COR-L47 (cell line): ENCODE data around the gene SPRED3.
A peak's percentile ranks its signal among the peaks of the same experiment; 100 is the strongest.

Experiments used
- DNase-seq: peaks from one replicate; lab custom pipeline; 2025; lab: John Stamatoyannopoulos, UW

The SPRED3 gene

GRCh38 chr19:38373907-38374331 is 14.6 kb upstream of the SPRED3 start:
- no peak for DNase-seq

- peak; percentile 99 for DNase-seq
Observed at GRCh38 chr19:38374332-38375097, 14.0 kb upstream of the SPRED3 start, which contains the start of gene PSMD8. PSMD8 (plus strand) TSS chr19:38374571; CDS start chr19:38374602, 31 bp downstream.

- no peak for DNase-seq
Observed at GRCh38 chr19:38375098-38375493, 13.4 kb upstream of the SPRED3 start.

- no peak for DNase-seq
Observed at GRCh38 chr19:38375748-38376147, 12.7 kb upstream of the SPRED3 start.

- DNase-seq = no peak
Observed at GRCh38 chr19:38376576-38376975, 11.9 kb upstream of the SPRED3 start.

- DNase-seq = no peak
Observed at GRCh38 chr19:38377052-38377451, 11.4 kb upstream of the SPRED3 start.

GRCh38 chr19:38378866-38379265 is 9.6 kb upstream of the SPRED3 start:
- DNase-seq = no peak

GRCh38 chr19:38381138-38381537 is 7.4 kb upstream of the SPRED3 start:
- DNase-seq = no peak

- DNase-seq = no peak
Observed at GRCh38 chr19:38383184-38383583, 5.3 kb upstream of the SPRED3 start.

- DNase-seq = no peak
Observed at GRCh38 chr19:38383743-38384142, 4.8 kb upstream of the SPRED3 start.

- DNase-seq = no peak
Observed at GRCh38 chr19:38384209-38385027, 4.1 kb upstream of the SPRED3 start.

- DNase-seq = no peak
Observed at GRCh38 chr19:38385057-38385803, 3.3 kb upstream of the SPRED3 start.

GRCh38 chr19:38385804-38386257 is 2.7 kb upstream of the SPRED3 start:
- no peak for DNase-seq

- DNase-seq = no peak
Observed at GRCh38 chr19:38386300-38386970, 2.1 kb upstream of the SPRED3 start.

GRCh38 chr19:38386971-38387549 is 1.4 kb upstream of the SPRED3 start:
- no peak for DNase-seq

- DNase-seq = peak; percentile 44
Observed at GRCh38 chr19:38387550-38388348, 748 bp upstream of the SPRED3 start, which contains the start of gene GGN. GGN (minus strand) TSS chr19:38388034; CDS start chr19:38387261, 773 bp downstream.

GRCh38 chr19:38389101-38389925 is 816 bp downstream of the SPRED3 start:
- DNase-seq = peak; percentile 13

GRCh38 chr19:38389957-38390924 is 1.7 kb downstream of the SPRED3 start:
- no peak for DNase-seq
